ENCODE measurements around the gene WRAP53.

- TF ChIP-seq CTCF (IDR thresholded peaks at IDR 0.05) (no peak), POLR2A (IDR thresholded peaks at IDR 0.05) (no peak), EP300 (IDR thresholded peaks at IDR 0.05) (no peak), POLR2AphosphoS5 (IDR thresholded peaks at IDR 0.05) (no peak)
Measured at GRCh38 chr17:7744416-7744815, 56.1 kb downstream of the WRAP53 start.
